IMR-90 (cell line): Measurements from ENCODE around the gene TRMT1. TPM values are rescaled to one million over a fixed set of nuclear protein-coding genes. Genes with fewer than 3 reads are reported as not detected.

Source experiments
- ATAC-seq: fragments of 200-7000 bp; cut with Tn5 transposase; 2 replicates; pipeline ENCODE4 v1.9.1; 2020; ENCODE audit warnings: low read depth, mild to moderate bottlenecking, moderate library complexity
- BruUV-seq: library from RNA; stranded (reverse); fragments of 400-500 nt; replicated peaks from 2 replicates; lab custom pipeline; 2021; lab: Mats Ljungman, UMichigan
- CTCF ChIA-PET: fragments of 300-600 bp; formaldehyde crosslinking; extraction: SDS; loops from one replicate; lab custom pipeline; 2021; ENCODE audit warnings: antibody characterized with exemption; lab: Yijun Ruan, JAX
- POLR2A ChIA-PET: fragments of 300-600 bp; sonication (Branson Sonifier 250); formaldehyde crosslinking; loops from one replicate; lab custom pipeline; 2022; ENCODE audit warnings: antibody characterized with exemption; ENCODE audit not compliant: unreplicated experiment; lab: Charles Lee
- DNase-seq: peaks from one replicate; pipeline ENCODE4 v3.0.0; 2013
- H2AFZ ChIP-seq: replicated peaks from 2 replicates; pipeline ENCODE3; 2013; ENCODE audit warnings: low read length, mild to moderate bottlenecking; ENCODE audit not compliant: poor library complexity
- H2AK5ac ChIP-seq: 2 replicates; pipeline ENCODE4 v1.6.1; 2013; ENCODE audit warnings: low read depth, low read length, inconsistent platforms
- H2AK9ac ChIP-seq: replicated peaks from 2 replicates; pipeline ENCODE3; 2013; ENCODE audit warnings: mild to moderate bottlenecking, low read depth, low read length, moderate library complexity; ENCODE audit not compliant: poor library complexity
- H2BK120ac ChIP-seq: 2 replicates; pipeline ENCODE4 v1.6.1; 2013; ENCODE audit warnings: low read depth, low read length, inconsistent platforms
- H2BK15ac ChIP-seq: 3 replicates; pipeline ENCODE4 v1.6.1; 2013; ENCODE audit warnings: low read depth, low read length, inconsistent platforms
- H2BK20ac ChIP-seq: 2 replicates; pipeline ENCODE4 v1.6.1; 2013; ENCODE audit warnings: low read depth, mild to moderate bottlenecking, inconsistent platforms, low read length, moderate library complexity
- H2BK5ac ChIP-seq: 2 replicates; pipeline ENCODE4 v1.6.1; 2013; ENCODE audit warnings: mild to moderate bottlenecking, low read depth, low read length, inconsistent platforms; ENCODE audit not compliant: poor library complexity, severe bottlenecking
- H3K14ac ChIP-seq: replicated peaks from 2 replicates; pipeline ENCODE4 v1.6.1; 2013; ENCODE audit warnings: low read depth, low read length, inconsistent platforms
- H3K18ac ChIP-seq: 2 replicates; pipeline ENCODE4 v1.6.1; 2013; ENCODE audit warnings: low read depth, low read length, control low read depth
- H3K23ac ChIP-seq: 2 replicates; pipeline ENCODE4 v1.6.1; 2013; ENCODE audit warnings: low read depth, low read length, inconsistent platforms
- H3K27ac ChIP-seq: 2 replicates; pipeline ENCODE4 v1.5.1; 2013; ENCODE audit warnings: mild to moderate bottlenecking, control low read depth, low read length; ENCODE audit not compliant: insufficient read depth
- H3K27me3 ChIP-seq: 2 replicates; pipeline ENCODE4 v1.6.1; 2013; ENCODE audit warnings: low read length; ENCODE audit not compliant: control insufficient read depth, insufficient read depth
- H3K36me3 ChIP-seq: 2 replicates; pipeline ENCODE4 v1.6.1; 2013; ENCODE audit warnings: low read length, mixed read lengths; ENCODE audit not compliant: control insufficient read depth, insufficient read depth
- H3K4ac ChIP-seq: 2 replicates; pipeline ENCODE4 v1.6.1; 2013; ENCODE audit warnings: low read depth, low read length, inconsistent platforms
- H3K4me1 ChIP-seq: 2 replicates; pipeline ENCODE4 v1.6.1; 2013; ENCODE audit warnings: low read length, mixed read lengths; ENCODE audit not compliant: control insufficient read depth, insufficient read depth
- H3K4me2 ChIP-seq: 2 replicates; pipeline ENCODE4 v1.6.1; 2013; ENCODE audit warnings: low read depth, mild to moderate bottlenecking, control low read depth, low read length, moderate library complexity
- H3K4me3 ChIP-seq: 2 replicates; pipeline ENCODE4 v1.5.1; 2013; ENCODE audit warnings: low read depth, mild to moderate bottlenecking, control low read depth, low read length, moderate library complexity; ENCODE audit not compliant: insufficient read depth
- H3K56ac ChIP-seq: 2 replicates; pipeline ENCODE4 v1.6.1; 2013; ENCODE audit warnings: low read length, inconsistent platforms; ENCODE audit not compliant: insufficient read depth; ENCODE audit errors: extremely low read depth
- H3K79me1 ChIP-seq, 2 experiments: 2 replicates each; pipeline ENCODE4 v1.6.1; 2013; ENCODE audit warnings: low read length in 2 of 2, inconsistent platforms in 1 of 2, low read depth in 1 of 2
- H3K9ac ChIP-seq: 2 replicates; pipeline ENCODE4 v1.6.1; 2013; ENCODE audit warnings: low read depth, low read length, control low read depth
- H3K9me1 ChIP-seq: 2 replicates; pipeline ENCODE4 v1.6.1; 2013; ENCODE audit warnings: low read length, inconsistent platforms; ENCODE audit not compliant: insufficient read depth
- H3K9me3 ChIP-seq: 2 replicates; pipeline ENCODE4 v1.6.1; 2013; ENCODE audit warnings: low read length; ENCODE audit not compliant: control insufficient read depth, insufficient read depth
- H4K20me1 ChIP-seq: 2 replicates; pipeline ENCODE4 v1.6.1; 2013; ENCODE audit warnings: low read length, inconsistent platforms; ENCODE audit not compliant: insufficient read depth
- H4K5ac ChIP-seq: 2 replicates; pipeline ENCODE4 v1.6.1; 2013; ENCODE audit warnings: mild to moderate bottlenecking, low read depth, low read length, control low read depth
- H4K8ac ChIP-seq, 2 experiments: 2 replicates each; pipeline ENCODE4 v1.6.1; 2013; ENCODE audit warnings: low read depth in 2 of 2, low read length in 2 of 2, control low read depth in 1 of 2, inconsistent platforms in 1 of 2
- H4K91ac ChIP-seq: 2 replicates; pipeline ENCODE4 v1.6.1; 2013; ENCODE audit warnings: low read depth, low read length, inconsistent platforms; ENCODE audit not compliant: insufficient read depth
- CTCF ChIP-seq: conservative IDR thresholded peaks from 2 replicates; pipeline ENCODE4 v1.5.1; 2012; ENCODE audit warnings: mild to moderate bottlenecking, low read depth, low read length, improper control_type of control experiment
- FOS ChIP-seq: fragments of 150-350 bp; IDR thresholded peaks from 2 replicates; pipeline ENCODE4 v1.6.1; 2016; ENCODE audit warnings: low read depth, low read length
- MAFK ChIP-seq: IDR thresholded peaks from 2 replicates; pipeline ENCODE4 v1.6.1; 2012; ENCODE audit warnings: low read depth, low read length, improper control_type of control experiment
- NFE2L2 ChIP-seq: fragments of 150-350 bp; IDR thresholded peaks from 2 replicates; pipeline ENCODE4 v1.6.1; 2016; ENCODE audit warnings: low read depth, mild to moderate bottlenecking, low read length
- POLR2A ChIP-seq: IDR thresholded peaks from 2 replicates; pipeline ENCODE4 v1.6.1; 2012; ENCODE audit warnings: mild to moderate bottlenecking, low read depth, low read length
- RFX5 ChIP-seq: IDR thresholded peaks from 2 replicates; pipeline ENCODE4 v1.8.0; 2012; ENCODE audit warnings: low read depth, mild to moderate bottlenecking, low read length, moderate library complexity
- SMC3 ChIP-seq: fragments of 150-350 bp; IDR thresholded peaks from 2 replicates; pipeline ENCODE4 v1.6.1; 2016; ENCODE audit warnings: low read depth, mild to moderate bottlenecking, antibody characterized with exemption, low read length, moderate library complexity
- WGBS, 2 experiments: methylation state at CpG; one replicate each; pipeline versions ENCODE4 v1.1.5 to v1.1.7; 2013; ENCODE audit warnings: missing lambda C conversion rate in 2 of 2; ENCODE audit not compliant: insufficient read length in 1 of 2; ENCODE audit errors: extremely low coverage in 2 of 2; 5-methylcytosine and 5-hydroxymethylcytosine counted together
- dilution Hi-C: fragments of 300-500 bp; cut with HindIII; formaldehyde crosslinking; loops from one replicate; pipeline ENCODE4 v1.14.3; 2018; ENCODE audit warnings: low sequenced_read_pairs; ENCODE audit not compliant: unreplicated experiment
- in situ Hi-C: fragments of 300-500 bp; cut with MboI; formaldehyde crosslinking; loops from 3 replicates; pipeline ENCODE4 v1.14.3; 2019; ENCODE audit warnings: low sequenced_read_pairs, inconsistent platforms, mixed read lengths
- intact Hi-C: fragments of 100-400 bp; cut with micrococcal nuclease; formaldehyde crosslinking; loops from 2 replicates; pipeline ENCODE4 v1.10.0; 2022
- polyA plus RNA-seq, 3 experiments: library from polyadenylated mRNA; depleted of rRNA; stranded (reverse); fragments of >200 nt; gene quantifications; 2 replicates each; pipeline ENCODE4 v1.2.3, GENCODE V29; 2012; ENCODE audit warnings: low replicate concordance in 1 of 3
- total RNA-seq: library from RNA; depleted of rRNA; stranded (reverse); fragments of >200 nt; gene quantifications from 2 replicates; pipeline ENCODE4 v1.2.3, GENCODE V29; 2012

The TRMT1 gene
- total and polyA plus RNA-seq, 2 of the 4 experiments (the other 2 are of a cell fraction), result 28.3 to 56.0 TPM

GRCh38 chr19:13127051-13127450 lies 10.5 kb upstream of the TRMT1 start:
- H3K79me1 ChIP-seq, result peaks cover 10 to 83% of the 10 kb centered on the region in 2 experiments; a peak in 3 of 4 replicates
- H3K4ac ChIP-seq, result no peak overlapping the region
- no peak overlapping the region for H3K9ac ChIP-seq
- H2BK120ac ChIP-seq, result no peak overlapping the region
- DNase-seq (peak; percentile 55), ATAC-seq (no peak)
- H2BK20ac ChIP-seq, result no peak overlapping the region
- WGBS, 2 experiments, result 100% methylated on average over 1 of the region's 9 CpGs; no CpG with 5 or more reads in 1 of the 2 experiments
- in situ Hi-C loops (no loop called here), dilution Hi-C loops (no loop called here), intact Hi-C loops (no loop called here)
- no peak overlapping the region for H2BK15ac ChIP-seq
- peaks cover 15% of the 10 kb centered on the region for H3K36me3 ChIP-seq
- H2AK9ac ChIP-seq, result no peak overlapping the region
- H3K4me1 ChIP-seq, result peaks cover 7% of the 10 kb centered on the region; the same call in 1 of the 2 replicates
- H2AK5ac ChIP-seq, result no peak overlapping the region
- no peak overlapping the region for H2BK5ac ChIP-seq
- peaks cover 27% of the 10 kb centered on the region for H3K9me1 ChIP-seq
- H4K20me1 ChIP-seq, result peaks cover 90% of the 10 kb centered on the region
- no peak overlapping the region for H3K14ac ChIP-seq
- ChIA-PET CTCF (interaction anchor here (0.6 kb wide), 2 partner anchors 25 to 932 kb away, joined by 3 read pairs; no protein-coding TSS in a partner anchor), POLR2A (no interaction called here)
- H4K8ac ChIP-seq, result no peak overlapping the region
- no peak overlapping the region for H4K91ac ChIP-seq
- H3K56ac ChIP-seq, result no peak overlapping the region
- H2AFZ ChIP-seq, result no peak overlapping the region
- no peak overlapping the region for H3K18ac ChIP-seq
- H3K23ac ChIP-seq, result no peak overlapping the region
- BruUV-seq, result no TSS peak
- no peak for TF ChIP-seq RFX5
- TF ChIP-seq CTCF, result no peak
- no peak for TF ChIP-seq FOS
- no peak for TF ChIP-seq MAFK
- TF ChIP-seq SMC3, result no peak
- TF ChIP-seq POLR2A, result no peak
- no peak for TF ChIP-seq NFE2L2
- H3K4me3 ChIP-seq, result no peak overlapping the region
- no peaks in the 10 kb centered on the region for H3K27me3 ChIP-seq
- no peak overlapping the region for H3K4me2 ChIP-seq
- H4K5ac ChIP-seq, result no peak overlapping the region
- no peak overlapping the region for H3K27ac ChIP-seq
- H3K9me3 ChIP-seq, result no peaks in the 10 kb centered on the region
